HFFc6 (cell line): ENCODE measurements around the gene TDG. TPM values are rescaled to one million over a fixed set of nuclear protein-coding genes. Genes with fewer than 3 reads are reported as not detected.

Experiments used
- DNase-seq: peaks from one replicate; pipeline ENCODE4 v3.0.0-alpha.2; 2018
- H3K27ac Mint-ChIP-seq: 2 replicates; pipeline ENCODE4 v1.8.0; 2020; ENCODE audit warnings: mild to moderate bottlenecking, mixed read lengths
- H3K27me3 Mint-ChIP-seq: 2 replicates; pipeline ENCODE4 v1.8.0; 2021; ENCODE audit warnings: mild to moderate bottlenecking, moderate library complexity, mixed read lengths; ENCODE audit not compliant: insufficient read depth
- H3K36me3 Mint-ChIP-seq: 2 replicates; pipeline ENCODE4 v1.8.0; 2021; ENCODE audit warnings: low read depth, mixed read lengths
- H3K4me1 Mint-ChIP-seq: 2 replicates; pipeline ENCODE4 v1.8.0; 2020; ENCODE audit warnings: low read depth, mixed read lengths
- H3K4me3 Mint-ChIP-seq: 2 replicates; pipeline ENCODE4 v1.8.0; 2020; ENCODE audit warnings: mild to moderate bottlenecking, moderate library complexity, mixed read lengths
- H3K9me3 Mint-ChIP-seq: 2 replicates; pipeline ENCODE4 v1.8.0; 2020; ENCODE audit warnings: mild to moderate bottlenecking, mixed read lengths
- total RNA-seq, 6 experiments: library from RNA; stranded (reverse); fragmentation: NEBNext Ultra II Directional; extraction: Animal tissue kit (Norgen Biotek cat#: 25700); gene quantifications; 2 replicates in 1 of 6; 3 replicates in 5 of 6; pipeline ENCODE4 v1.2.3, GENCODE V29; 2021
- TF ChIP-seq, protein P1 (sequence below): fragments of 200-600 bp; sonication (generic); IDR thresholded peaks from 2 replicates; pipeline ENCODE4 v1.5.0; 2021; ENCODE audit warnings: antibody characterized with exemption, mild to moderate bottlenecking

Gene TDG
- total RNA-seq, 6 experiments from 2014 or later: 13.9 to 19.7 (median 16.0) TPM

DNA sequence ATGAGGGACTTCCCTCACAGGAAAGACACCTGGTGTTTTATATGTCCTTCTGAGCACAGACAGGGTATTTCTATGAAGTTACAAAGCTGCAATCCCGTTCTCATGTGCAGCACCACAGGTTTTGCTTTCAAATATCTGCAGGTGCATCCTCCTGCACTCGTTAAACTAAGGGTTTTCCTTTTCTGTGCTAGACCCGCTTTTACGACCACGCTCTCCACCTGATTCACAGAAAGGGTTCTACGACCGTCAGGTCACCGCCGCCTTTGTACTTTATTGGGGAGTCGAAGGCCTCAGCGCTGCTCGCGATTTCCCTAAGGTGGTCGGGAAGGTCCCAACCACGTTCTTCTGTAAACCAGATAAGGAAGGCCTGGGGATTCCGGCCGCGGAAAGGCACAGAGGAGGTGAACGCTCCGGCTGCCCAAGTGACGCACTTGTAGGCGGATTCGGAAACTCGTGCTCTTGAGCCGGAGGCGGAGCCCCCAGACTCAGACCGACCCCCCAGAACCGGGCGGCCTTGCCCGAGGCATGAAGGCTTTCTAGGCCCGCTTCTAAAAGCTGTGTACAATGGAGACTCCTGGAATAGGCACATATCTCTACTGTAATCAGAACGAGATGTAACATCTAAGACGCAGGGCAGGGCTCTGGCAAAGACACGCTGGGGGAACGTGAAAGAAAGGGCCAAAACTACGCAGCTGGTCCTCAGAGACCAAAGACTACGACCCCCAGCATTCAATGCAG, 36.5 kb upstream of the TDG start:
- TF ChIP-seq, protein P1, sequence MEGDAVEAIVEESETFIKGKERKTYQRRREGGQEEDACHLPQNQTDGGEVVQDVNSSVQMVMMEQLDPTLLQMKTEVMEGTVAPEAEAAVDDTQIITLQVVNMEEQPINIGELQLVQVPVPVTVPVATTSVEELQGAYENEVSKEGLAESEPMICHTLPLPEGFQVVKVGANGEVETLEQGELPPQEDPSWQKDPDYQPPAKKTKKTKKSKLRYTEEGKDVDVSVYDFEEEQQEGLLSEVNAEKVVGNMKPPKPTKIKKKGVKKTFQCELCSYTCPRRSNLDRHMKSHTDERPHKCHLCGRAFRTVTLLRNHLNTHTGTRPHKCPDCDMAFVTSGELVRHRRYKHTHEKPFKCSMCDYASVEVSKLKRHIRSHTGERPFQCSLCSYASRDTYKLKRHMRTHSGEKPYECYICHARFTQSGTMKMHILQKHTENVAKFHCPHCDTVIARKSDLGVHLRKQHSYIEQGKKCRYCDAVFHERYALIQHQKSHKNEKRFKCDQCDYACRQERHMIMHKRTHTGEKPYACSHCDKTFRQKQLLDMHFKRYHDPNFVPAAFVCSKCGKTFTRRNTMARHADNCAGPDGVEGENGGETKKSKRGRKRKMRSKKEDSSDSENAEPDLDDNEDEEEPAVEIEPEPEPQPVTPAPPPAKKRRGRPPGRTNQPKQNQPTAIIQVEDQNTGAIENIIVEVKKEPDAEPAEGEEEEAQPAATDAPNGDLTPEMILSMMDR: no peak
- Mint-ChIP-seq H3K4me3 (peak overlapping the region; percentile 94), H3K36me3 (peaks cover 25% of the 10 kb centered on the region)

DNA sequence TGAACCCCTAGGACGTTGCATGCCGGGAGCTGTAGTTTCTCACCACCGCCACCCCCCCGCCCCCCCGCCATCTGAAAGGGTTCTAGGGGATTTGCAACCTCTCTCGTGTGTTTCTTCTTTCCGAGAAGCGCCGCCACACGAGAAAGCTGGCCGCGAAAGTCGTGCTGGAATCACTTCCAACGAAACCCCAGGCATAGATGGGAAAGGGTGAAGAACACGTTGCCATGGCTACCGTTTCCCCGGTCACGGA, 36.0 kb upstream of the TDG start:
- Mint-ChIP-seq H3K4me3 (peak overlapping the region; percentile 94), H3K9me3 (no peaks in the 10 kb centered on the region), H3K27me3 (peaks cover 9% of the 10 kb centered on the region), H3K27ac (peak overlapping the region; percentile 98), H3K4me1 (peaks cover 57% of the 10 kb centered on the region), H3K36me3 (peaks cover 28% of the 10 kb centered on the region)
- TF ChIP-seq, protein P1: no peak
- no peak for DNase-seq

More for the DNA sequence above, 36.5 kb upstream of the TDG start:
- H3K27ac Mint-ChIP-seq: peak overlapping the region; percentile 98
- DNase-seq: peak; percentile 87
- H3K27me3 Mint-ChIP-seq: peaks cover 9% of the 10 kb centered on the region
- H3K4me1 Mint-ChIP-seq: peaks cover 53% of the 10 kb centered on the region
- H3K9me3 Mint-ChIP-seq: no peaks in the 10 kb centered on the region

DNA sequence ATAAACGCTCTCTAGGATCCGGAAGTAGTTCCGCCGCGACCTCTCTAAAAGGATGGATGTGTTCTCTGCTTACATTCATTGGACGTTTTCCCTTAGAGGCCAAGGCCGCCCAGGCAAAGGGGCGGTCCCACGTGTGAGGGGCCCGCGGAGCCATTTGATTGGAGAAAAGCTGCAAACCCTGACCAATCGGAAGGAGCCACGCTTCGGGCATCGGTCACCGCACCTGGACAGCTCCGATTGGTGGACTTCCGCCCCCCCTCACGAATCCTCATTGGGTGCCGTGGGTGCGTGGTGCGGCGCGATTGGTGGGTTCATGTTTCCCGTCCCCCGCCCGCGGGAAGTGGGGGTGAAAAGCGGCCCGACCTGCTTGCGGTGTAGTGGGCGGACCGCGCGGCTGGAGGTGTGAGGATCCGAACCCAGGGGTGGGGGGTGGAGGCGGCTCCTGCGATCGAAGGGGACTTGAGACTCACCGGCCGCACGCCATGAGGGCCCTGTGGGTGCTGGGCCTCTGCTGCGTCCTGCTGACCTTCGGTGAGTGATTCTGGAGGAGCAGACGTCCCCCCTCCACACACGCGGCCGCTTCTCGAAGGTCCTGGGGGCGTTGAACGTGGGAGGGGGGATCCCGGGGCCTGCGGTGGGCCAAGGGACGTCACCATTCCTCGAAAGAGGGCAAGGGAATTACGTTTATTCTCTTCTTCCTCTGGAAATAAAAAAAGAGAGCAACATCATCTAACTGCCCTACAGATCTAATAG, 35.5 kb upstream of the TDG start, which contains the start of gene HSP90B1:
Gene HSP90B1, plus strand, starts transcription at position 377 of the 753 bp plus-strand sequence. Its CDS starts 106 bp downstream, at position 483.
- Mint-ChIP-seq H3K27ac (peak within 1 kb of the TSS; percentile 98), H3K36me3 (peaks cover 33% of the 10 kb centered on the region), H3K9me3 (no peaks in the 10 kb centered on the region), H3K4me1 (peaks cover 57% of the 10 kb centered on the region), H3K4me3 (peak within 1 kb of the TSS; percentile 94), H3K27me3 (peaks cover 9% of the 10 kb centered on the region)
- peak; percentile 100 for DNase-seq
- TF ChIP-seq, protein P1: no peak

DNA sequence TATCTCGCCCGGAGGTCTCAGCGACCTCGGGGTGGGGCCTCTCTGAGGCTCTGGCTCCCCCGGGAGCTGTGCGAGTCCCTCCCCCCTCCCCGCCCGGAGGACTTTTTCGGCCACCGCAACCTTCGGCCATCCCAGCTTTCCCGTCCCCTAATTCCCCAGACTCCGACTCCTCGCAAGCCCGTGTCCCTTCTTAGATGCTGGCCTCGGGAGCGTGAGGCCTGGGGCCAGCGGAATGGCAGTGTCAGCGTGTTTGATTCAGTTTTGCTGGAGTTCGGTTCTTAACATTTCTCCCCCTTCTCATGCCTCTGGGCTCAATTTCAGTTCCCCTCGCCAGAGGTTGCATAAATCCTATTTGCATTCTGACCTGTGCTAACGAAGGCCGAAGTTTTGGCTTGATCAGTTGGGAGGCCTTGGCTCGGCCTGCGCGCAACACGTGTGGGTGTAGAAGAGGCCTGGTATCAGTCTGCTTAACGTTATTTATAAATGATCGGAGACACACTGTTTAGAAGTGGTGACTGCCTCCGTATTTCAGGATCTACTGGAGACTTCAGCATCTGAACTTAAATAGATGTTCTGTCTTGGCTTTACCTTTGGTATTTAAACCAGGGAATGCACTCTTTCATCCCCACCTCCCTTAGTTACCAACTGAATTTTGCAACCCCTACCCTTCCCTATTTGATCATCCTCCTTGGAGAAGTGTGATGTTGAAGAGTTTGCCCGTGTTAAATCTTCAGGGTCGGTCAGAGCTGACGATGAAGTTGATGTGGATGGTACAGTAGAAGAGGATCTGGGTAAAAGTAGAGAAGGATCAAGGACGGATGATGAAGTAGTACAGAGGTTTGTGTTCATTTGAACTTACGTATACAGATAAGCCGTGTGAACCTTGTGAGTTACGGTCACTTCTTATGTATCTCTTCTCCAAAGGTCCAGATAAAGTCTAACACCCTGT, 34.6 kb upstream of the TDG start:
- Mint-ChIP-seq H3K27me3 (peaks cover 9% of the 10 kb centered on the region), H3K36me3 (peaks cover 41% of the 10 kb centered on the region), H3K4me3 (peak overlapping the region; percentile 94), H3K9me3 (no peaks in the 10 kb centered on the region), H3K4me1 (peaks cover 61% of the 10 kb centered on the region), H3K27ac (peak overlapping the region; percentile 98)
- TF ChIP-seq, protein P1: no peak
- DNase-seq: no peak

DNA sequence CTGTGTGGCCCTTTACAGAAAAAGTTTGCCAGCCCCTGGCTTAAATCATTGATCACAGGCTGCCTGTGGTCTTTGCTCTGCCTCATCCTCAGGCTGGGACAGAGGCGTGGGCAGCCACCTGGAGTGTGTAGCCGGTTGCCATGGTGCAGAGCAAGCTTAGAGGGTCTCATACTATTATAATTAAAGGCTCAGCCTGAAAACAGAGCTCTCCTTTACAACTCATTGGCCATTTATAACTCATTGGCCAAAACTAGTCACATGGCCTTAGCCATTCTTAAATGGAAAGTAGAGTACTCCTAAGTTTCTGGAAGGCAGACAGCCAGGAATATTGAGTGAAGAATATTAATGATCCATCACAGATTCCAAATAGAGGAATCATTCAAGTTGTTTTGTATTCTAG, 32.4 kb upstream of the TDG start:
- H3K27ac Mint-ChIP-seq: peak overlapping the region; percentile 57
- TF ChIP-seq, protein P1: no peak
- no peak for DNase-seq
- H3K36me3 Mint-ChIP-seq: peaks cover 42% of the 10 kb centered on the region
- no peaks in the 10 kb centered on the region for H3K9me3 Mint-ChIP-seq
- H3K4me1 Mint-ChIP-seq: peaks cover 60% of the 10 kb centered on the region
- H3K27me3 Mint-ChIP-seq: peaks cover 9% of the 10 kb centered on the region
- H3K4me3 Mint-ChIP-seq: peak overlapping the region; percentile 94
